NCI-H2196 treated with DMSO at 0.1 percent for 48 hours (cell line): ENCODE measurements around the gene TNS3.

Experiments used
- DNase-seq: peaks from one replicate; lab custom pipeline; 2025; ENCODE audit not compliant: unreplicated experiment; lab: John Stamatoyannopoulos, UW

The TNS3 gene

DNA sequence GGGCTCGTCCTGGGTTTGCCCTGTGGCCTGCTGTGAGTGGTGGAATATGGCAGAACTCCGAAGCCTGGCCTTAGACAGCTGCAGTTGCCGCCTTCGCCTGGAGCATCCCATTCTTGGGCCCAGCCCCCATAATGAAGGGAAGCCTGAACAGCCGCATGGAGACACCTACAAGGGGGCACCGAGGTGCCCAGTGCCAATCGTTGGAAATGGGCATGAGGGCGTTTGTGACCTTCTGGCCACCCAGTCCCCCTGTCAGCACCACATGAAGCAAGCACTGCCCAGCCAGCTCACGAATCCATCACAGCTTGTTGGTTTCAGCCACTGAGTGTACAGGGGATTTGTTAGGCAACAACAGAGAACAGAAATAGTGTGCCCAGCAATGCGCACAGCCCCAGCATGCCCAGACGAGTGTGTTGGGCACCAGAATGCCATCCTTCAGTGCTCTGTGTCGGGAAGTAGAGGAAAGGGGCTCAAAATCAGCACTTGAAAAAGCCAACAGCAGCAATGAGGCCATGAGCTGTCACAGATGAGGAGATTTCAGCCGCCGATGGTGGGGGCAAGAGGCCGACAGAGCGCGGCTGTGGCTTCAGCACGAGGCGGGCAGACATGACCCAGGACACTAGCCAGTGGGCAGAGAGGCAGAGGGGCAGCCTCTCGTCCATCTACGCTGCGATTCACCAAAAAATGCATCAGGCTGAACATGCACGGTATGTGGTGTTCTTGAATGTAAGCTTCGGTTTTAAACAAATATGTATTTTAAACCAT is 91.2 kb downstream of the TNS3 start:
- DNase-seq = no peak

DNA sequence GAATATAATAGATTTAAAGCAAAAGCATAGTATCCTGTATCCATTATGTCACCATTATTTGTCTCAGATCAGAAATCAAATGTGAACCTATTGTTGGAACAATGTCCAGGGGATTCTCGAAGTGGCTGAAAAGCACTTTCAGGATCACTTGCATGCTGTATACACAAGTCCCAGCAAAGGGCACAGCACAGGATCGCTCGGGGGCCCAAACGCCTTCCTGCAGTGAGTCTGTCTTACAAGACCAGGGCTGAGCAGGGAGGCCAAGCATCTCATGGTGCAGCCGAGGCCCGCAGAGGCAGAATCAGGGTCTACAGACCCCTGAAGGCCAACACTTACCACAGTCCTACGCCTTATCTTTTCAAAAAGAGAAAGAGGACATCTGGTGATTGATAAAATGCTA is 92.3 kb downstream of the TNS3 start:
- no peak for DNase-seq

- DNase-seq = no peak
Observed at GRCh38 chr7:47488969-47489342, 93.0 kb downstream of the TNS3 start.

- no peak for DNase-seq
Observed at GRCh38 chr7:47488201-47488968, 93.5 kb downstream of the TNS3 start.

DNA sequence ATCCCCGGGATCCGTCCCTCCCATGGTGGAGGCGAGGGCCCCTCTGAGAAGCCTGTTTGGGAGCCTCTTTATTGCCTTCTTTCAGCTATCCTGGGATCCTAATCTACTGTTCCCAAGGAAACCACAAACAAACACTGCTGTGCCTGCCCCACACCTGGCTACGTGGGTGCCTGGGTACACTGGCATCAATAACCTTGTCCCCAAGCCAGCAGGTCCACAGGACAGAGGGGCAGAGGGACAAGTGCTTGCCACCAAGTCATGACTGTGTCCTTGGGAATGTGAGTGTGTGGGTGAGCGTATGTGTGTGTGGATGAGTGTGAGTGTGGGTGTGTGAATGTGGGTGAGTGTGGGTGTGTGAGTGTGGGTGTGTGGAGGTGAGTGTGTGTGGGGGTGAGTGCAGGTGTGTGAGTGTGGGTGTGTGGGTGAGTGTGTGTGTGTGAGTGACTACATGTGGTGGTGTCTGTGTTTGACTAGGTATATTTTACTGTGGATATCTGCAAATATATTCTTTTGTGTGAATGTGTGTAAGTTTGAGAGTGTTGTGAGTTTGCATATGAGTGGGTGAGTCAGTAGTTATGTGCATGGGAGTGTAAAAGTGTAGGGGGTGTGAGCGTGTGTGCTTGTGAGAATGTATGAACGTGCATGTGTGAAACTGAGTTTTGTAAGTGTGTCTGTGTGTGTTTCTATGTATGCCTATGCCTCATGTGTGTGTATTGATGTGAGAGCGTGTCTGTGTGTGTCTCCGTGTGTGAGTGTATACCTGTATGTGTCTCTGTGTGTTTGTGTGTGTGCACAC is 96.1 kb downstream of the TNS3 start:
- no peak for DNase-seq

GRCh38 chr7:47484923-47485639 is 96.8 kb downstream of the TNS3 start:
- no peak for DNase-seq

- no peak for DNase-seq
Observed at GRCh38 chr7:47484457-47484856, 97.5 kb downstream of the TNS3 start.

DNA sequence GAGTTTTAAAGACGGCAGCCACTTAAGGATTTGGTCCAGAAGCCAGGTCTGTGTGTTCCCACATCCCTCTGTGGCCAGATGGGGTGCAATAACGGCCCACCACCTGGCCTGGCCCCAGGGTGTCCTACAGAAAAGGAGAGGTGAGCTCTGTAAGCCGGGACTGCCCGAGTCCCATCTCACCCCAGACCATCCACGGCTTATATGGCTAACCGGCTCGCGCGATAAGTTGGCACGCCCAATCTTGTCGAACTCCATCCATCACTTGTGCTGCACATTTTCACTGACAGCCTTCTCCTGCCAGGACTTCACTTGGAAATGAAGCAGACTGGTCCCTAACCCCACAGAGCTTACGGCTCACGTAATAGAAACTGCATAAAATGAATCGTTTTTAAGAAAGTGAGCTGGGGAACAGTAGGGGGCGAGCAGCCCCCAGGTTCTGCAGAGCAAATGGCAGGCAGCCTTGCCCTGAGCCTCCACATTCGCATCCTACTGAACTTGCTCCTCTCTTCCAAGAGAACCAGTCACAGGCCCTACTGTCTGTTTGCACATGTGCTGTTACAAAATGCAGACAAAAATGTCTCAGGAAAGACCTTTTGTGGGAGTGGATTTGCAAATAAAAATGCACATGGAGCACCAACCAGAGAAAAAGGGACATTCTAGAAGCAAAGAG is 98.2 kb downstream of the TNS3 start:
- DNase-seq = no peak

GRCh38 chr7:47482013-47482875 is 99.7 kb downstream of the TNS3 start:
- no peak for DNase-seq

GRCh38 chr7:47481541-47482012 is 100.3 kb downstream of the TNS3 start:
- no peak for DNase-seq

- DNase-seq = no peak
Observed at GRCh38 chr7:47480576-47481538, 101.1 kb downstream of the TNS3 start.

DNA sequence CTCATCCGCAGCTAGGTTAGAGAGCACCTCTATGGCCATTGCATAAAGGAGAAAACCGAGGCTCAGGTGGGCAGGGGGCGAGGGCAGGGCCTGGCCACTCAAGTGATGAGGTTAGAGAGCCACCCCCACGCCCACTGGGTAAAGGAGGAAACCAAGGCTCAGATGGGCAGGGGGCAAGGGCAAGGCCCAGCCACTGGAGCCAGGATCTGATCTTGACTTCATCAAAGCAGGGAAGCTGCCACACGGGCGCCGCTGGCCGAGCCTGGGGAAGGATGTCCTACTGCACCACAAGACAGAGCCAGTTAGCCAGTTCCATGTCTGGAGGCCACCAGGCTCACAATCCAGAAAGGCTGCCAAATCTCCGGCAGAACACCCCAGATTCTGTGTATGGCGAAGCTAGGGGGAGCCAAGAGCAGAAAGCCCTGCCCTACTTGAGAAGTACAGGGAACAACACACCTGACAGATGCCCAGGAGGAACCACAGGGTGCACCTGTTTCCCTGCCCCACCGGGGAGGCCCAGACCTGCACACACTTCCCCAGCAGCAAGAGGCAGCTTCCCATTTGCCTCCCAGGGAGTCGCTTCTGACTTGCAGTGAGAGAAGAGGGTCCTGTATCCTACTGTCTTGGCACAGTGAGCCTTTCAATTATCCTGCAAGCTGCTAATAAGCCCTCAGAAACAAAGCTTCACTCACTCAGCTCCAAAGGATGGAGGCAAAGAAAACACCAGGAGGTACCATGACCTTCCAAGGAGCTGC is 101.9 kb downstream of the TNS3 start:
- no peak for DNase-seq

DNA sequence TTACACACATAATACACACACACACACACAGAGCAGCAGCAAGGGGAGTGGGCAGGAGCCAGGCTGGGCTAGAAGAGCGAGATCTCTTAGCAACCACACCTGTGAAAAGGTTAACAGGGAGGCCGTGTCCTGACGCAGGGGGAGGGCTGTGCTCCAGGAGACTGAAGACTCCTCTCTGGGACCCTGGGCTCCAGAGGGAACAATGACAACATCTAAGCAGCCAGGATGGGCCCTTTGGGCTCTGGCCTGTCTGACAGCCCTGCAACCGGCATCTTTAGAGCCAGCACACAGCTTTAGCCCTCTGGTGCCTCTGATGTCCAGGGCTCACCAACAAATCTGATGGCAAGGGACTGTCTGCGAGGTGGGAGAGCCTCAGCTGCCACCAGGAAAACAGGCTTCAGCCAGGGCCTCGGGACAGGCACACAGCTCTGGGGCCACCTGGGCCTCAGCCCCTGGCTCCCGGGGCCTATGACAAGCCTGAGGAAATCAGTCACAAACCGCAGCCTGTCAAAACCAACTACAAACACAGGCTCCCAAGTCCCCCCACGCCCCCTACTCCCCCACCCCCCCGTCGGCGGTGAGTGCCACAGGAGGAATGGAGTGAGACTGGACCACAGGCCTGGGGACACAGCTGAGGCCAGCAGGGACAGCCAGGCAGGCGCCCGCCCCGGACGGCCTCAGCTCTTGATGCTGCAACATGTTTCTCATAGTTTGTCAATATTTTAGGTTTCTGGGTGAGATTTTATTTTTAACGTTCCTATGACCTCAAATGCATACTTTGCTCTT is 102.8 kb downstream of the TNS3 start:
- DNase-seq = no peak

- no peak for DNase-seq
Observed at GRCh38 chr7:47478017-47478344, 103.9 kb downstream of the TNS3 start.

- no peak for DNase-seq
Observed at GRCh38 chr7:47477191-47478016, 104.5 kb downstream of the TNS3 start.

- no peak for DNase-seq
Observed at GRCh38 chr7:47475880-47476227, 106.1 kb downstream of the TNS3 start.
